Inflammatory macrophage (primary cell): ENCODE data around the gene DIABLO.
"Not testable (repeated sequence)": the region's sequence is repeated elsewhere in the genome, so short reads cannot be mapped to it uniquely, and the experiment has no call there.

Experiments used
- DNase-seq, 2 donors: peaks; one replicate each; pipeline ENCODE4 v3.0.0-alpha.2; 2020 to 2022

DIABLO gene

GRCh38 chr12:122208073-122208820, 17.6 kb downstream of the DIABLO start:
- DNase-seq, result no peak

DNA sequence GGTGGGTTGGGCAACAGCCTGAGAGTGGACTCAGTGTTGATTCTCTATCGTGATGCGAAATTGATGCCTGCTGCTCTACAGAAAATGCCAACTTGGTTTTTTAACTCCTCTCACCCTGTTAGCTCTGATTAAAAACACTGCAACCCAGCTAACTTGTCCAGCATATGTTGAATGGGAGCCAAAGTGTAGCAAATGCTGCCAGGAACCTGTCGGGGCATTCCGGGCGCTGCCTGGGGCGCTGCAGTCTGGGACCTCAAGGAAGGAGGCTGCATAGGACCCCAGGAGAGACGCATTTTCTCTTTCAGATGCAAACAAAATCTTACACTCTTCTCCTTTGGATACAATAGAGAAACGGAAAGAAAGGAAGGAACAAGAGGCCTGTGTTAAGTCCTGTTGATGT, 18.5 kb downstream of the DIABLO start:
- no peak for DNase-seq

DNA sequence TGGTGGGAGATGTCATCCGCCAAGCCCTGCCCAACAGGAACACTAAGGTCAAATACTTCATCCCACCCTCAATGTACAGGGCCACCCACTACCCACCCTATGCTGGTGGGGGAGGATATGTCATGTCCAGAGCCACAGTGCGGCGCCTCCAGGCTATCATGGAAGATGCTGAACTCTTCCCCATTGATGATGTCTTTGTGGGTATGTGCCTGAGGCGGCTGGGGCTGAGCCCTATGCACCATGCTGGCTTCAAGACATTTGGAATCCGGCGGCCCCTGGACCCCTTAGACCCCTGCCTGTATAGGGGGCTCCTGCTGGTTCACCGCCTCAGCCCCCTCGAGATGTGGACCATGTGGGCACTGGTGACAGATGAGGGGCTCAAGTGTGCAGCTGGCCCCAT, 18.9 kb downstream of the DIABLO start:
- no peak for DNase-seq

GRCh38 chr12:122206111-122206881, 19.6 kb downstream of the DIABLO start:
- no peak for DNase-seq

DNA sequence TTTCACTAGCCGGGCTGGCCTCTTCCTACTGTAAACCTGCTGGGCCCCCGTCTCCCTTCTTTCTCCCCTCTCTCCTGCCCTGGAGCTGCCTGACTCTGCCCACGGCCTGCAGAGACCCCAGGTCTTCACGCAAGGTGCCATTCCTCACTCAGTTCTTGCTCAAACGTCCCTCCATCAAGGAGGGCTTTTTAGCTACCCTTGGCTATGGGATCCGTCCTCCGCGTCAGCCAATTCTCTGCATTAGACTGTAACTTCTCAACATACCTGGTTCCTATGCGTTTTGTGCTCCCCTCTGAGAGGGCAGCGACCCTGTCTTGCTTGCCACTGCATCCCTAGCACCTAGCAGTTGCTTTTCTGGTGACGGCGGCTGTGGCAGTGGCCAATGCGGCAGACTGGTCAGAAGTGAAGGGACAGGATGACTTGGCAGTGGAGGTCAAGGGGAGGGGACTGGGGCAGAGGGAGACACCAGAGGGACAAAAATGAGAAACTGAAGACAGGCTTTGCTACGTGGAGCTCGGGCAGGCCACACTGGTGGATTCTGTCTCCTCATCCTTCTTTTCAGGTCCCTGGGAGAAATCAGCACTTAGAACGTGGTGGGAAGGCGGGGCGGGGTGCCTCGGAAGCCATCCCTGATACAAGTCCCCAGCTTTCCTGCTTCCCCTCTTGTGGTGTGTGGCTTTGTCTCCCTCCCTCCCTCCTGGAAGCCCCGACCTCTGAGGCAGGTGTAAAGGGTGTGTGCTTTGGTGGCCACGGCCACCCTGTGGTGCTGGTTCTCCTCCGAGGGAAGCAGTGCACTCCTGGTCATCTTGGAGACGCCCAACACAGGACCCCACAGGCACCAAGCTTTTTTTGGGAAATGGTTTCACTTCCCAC, 20.6 kb downstream of the DIABLO start:
- DNase-seq, result no peak

GRCh38 chr12:122204167-122205052, 21.4 kb downstream of the DIABLO start:
- no peak for DNase-seq

- DNase-seq, result peak; percentile 7 to 59
Measured at GRCh38 chr12:122203301-122204166, 22.3 kb downstream of the DIABLO start, which contains the start of gene B3GNT4. TSS of gene B3GNT4 (plus strand) at chr12:122203709. CDS start at chr12:122204619, 910 bp downstream.

- DNase-seq, result not testable (repeated sequence)
Measured at GRCh38 chr12:122202811-122203210, 23.0 kb downstream of the DIABLO start.

GRCh38 chr12:122202017-122202416, 23.8 kb downstream of the DIABLO start:
- DNase-seq, result no peak

GRCh38 chr12:122201381-122201780, 24.5 kb downstream of the DIABLO start:
- no peak for DNase-seq

DNA sequence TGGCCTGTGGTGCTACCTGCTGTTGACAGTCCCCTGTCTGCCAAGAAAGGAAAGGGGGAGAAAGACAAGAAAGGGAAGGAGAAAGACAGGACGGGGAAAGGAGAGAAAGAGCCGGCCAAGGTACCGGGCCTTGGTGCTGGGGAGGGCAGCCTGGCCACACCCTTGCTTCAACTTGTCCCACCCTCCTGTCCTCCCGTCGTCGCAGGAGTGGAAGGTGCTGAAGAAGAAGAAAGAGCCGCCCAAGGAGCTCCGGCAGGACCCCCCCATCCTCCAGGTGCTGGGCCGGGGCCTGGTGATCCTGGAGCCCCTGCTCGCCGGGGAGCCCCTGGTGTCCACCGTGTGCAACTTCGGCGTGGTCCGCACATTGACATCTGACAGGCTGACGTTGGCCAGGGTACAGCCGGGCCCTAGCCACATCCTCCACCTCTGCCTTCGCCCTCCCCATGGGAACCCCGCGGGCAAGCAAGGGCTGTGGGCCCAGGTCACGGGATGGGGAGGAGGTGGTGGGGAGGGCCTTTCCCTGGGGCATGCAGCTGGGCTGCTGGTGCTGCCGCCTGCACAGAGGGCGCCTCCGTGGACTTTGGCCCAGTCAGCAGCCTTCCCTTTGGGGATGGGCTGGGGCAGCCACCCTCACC, 25.2 kb downstream of the DIABLO start:
- no peak for DNase-seq

DNA sequence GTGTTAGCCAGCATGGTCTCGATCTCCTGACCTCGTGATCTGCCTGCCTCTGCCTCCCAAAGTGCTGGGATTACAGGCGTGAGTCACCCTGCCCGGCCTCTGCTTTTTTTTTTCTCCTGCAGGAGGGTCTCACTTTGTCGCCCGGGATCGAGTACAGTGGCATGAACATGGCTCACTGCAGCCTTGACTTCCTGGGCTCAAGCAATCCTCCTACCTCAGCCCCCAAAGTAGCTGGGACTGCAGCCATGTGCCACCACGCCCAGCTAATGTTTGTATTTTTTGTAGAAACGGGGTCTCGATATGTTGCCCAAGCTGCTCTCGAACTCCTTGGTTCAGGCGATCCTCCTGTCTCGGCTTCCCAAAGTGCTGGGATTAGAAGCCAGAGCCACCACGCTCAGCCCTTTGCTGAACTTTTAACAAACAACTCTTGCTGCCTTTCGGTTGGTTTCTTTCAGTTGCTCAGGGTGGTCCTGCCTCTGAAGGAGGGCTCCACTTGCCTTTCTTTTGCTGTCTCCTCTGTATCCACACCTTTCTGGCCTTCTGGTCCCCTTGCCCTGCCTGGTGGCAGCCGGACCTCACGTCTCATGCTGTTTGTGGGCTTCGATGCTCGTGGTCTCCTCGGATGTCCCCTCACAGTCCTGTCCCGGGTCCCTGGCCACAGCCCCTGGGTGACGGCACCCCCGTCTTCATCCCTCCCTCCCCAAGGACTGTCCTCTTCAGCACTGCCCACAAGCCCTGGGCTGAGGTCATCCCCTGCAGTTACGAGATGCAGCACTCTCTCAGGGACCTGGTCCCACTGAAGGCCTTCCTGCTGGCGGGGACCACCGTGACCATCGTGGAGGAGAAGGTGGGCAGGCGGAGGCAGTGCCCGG, 26.1 kb downstream of the DIABLO start:
- no peak for DNase-seq

DNA sequence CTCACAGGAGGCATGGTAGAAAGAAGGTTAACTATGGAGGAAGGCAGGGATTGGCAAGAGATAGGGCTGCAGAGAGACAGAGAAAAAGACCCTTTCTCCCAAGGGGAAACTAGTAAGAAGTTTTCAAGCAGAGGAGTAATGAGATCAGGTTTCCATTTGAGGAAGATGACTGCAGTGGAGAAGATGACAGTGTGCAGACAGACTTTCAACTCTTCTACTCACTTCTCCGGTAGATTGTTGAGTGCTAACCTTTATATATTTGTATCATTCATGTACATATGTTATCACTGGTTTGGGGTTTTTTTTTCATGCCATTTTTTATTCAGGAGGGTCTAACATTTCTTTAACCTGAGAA, 28.3 kb downstream of the DIABLO start:
- peak in 1 of 2 donors; percentile 23 for DNase-seq

- DNase-seq, result no peak
Measured at GRCh38 chr12:122195405-122195804, 30.4 kb downstream of the DIABLO start.

DNA sequence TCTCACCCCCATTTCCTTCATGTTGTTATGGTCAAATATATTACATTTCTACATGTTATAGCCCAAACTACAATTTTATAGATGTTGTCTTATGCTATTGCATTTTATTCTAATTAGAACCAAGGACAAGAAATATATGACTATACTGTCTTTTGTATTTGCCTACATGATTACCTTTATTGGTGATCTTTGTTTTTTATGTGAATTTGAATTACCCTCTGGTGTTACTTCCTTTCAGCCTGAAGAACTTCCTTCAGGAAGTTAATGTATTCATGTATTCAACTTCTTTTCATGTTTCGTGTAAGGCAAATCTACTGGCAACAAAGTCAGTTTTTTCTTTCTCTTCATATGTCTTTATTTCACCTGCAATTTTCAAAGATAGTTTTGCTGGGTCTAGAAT, 31.0 kb downstream of the DIABLO start:
- no peak for DNase-seq

DNA sequence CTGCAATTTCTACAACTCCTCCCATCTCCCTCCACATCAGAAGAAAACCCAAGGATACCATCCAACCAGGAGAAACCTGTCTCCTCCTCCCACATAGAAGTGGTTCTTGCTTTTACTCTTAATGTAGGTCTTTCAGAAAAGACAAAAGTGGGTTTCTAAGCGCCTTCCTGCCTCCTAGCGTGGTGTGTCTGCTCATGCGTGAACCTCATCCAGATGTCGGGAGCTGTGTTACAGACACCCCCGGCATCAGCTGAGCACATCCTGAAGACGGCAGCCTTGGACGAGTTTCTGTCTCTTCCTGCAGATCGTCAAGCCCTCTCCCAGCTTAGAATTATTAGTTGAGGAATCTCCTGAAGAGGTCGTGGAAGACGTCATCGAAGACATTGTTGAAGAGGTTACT, 33.4 kb downstream of the DIABLO start:
- no peak for DNase-seq

DNA sequence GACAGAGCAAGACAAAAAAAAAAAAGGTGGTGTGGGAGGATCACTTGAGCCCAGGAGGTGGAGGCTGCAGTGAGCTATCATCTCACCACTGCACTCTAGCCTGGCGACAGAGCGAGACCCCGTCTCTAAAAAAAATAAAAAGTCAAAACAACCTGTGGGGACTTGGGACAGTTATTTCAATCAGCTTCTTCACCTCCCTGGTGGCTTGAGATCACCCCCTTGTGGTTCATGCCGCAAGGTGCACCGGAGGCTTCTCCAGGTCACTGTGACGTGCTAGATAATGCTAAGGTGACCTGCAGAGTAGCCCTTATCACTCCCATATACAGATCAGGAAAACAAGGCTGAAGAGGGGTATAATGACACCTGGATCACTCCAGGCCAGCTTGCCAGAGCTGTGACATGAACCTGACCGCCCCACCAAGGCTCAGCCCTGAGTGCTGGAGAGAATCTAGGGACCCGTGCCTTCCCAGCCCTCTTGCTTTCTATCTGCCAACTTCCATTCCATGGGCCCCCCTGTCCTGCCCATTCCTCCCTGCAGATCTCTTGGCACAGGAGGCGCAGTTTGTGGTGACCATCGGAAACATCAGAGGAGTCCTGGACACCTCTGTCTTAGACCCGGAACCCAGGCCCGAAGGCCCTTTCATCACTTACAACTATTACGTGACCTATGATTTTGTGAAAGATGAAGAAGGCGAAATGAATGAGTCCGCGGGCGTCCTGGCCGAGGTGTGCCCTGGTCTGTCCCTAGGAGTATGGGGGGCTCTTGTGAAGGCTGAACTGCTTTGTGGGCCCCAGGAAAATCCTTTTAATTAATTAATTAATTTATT, 34.8 kb downstream of the DIABLO start:
- peak; percentile 39 to 63 for DNase-seq
